ENCODE results near the gene ASB4.

Gene ASB4

GRCh38 chr7:95584769-95585425, 99.2 kb downstream of the ASB4 start:
- Histone ChIP-seq H3K36me3 (ENCODE audit: low read length) (no peaks in the 10 kb centered on the region), H3K27me3 (ENCODE audit: low read length) (no peaks in the 10 kb centered on the region), H3K9ac (ENCODE audit: low read length) (no peak overlapping the region), H3F3A (ENCODE audit: insufficient read depth) (no peaks in the 10 kb centered on the region), H3K4me2 (ENCODE audit: low read depth, low read length, poor library complexity, severe bottlenecking) (no peak overlapping the region), H2AFZ (ENCODE audit: low read depth, low read length, severe bottlenecking) (no peak overlapping the region), H3K9me2 (replicated peaks; ENCODE audit: insufficient read depth, low read length) (no peaks in the 10 kb centered on the region), H3K27ac (ENCODE audit: low read depth, low read length) (no peak overlapping the region), H3K79me2 (ENCODE audit: insufficient read depth, low read length) (no peaks in the 10 kb centered on the region), H4K20me1 (ENCODE audit: low read depth, low read length) (no peaks in the 10 kb centered on the region), H3K4me3 (ENCODE audit: insufficient read depth, low read length, poor library complexity, severe bottlenecking) (no peak overlapping the region), H3K9me3 (ENCODE audit: insufficient read depth, low read length) (no peaks in the 10 kb centered on the region)
- no peak for TF ChIP-seq EZH2phosphoT487 (conservative IDR thresholded peaks at IDR 0.05; ENCODE audit: low read length)
- TF ChIP-seq, protein P1, sequence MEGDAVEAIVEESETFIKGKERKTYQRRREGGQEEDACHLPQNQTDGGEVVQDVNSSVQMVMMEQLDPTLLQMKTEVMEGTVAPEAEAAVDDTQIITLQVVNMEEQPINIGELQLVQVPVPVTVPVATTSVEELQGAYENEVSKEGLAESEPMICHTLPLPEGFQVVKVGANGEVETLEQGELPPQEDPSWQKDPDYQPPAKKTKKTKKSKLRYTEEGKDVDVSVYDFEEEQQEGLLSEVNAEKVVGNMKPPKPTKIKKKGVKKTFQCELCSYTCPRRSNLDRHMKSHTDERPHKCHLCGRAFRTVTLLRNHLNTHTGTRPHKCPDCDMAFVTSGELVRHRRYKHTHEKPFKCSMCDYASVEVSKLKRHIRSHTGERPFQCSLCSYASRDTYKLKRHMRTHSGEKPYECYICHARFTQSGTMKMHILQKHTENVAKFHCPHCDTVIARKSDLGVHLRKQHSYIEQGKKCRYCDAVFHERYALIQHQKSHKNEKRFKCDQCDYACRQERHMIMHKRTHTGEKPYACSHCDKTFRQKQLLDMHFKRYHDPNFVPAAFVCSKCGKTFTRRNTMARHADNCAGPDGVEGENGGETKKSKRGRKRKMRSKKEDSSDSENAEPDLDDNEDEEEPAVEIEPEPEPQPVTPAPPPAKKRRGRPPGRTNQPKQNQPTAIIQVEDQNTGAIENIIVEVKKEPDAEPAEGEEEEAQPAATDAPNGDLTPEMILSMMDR (IDR thresholded peaks at IDR 0.05; ENCODE audit: insufficient read depth, low read length, poor library complexity, severe bottlenecking) = no peak

DNA sequence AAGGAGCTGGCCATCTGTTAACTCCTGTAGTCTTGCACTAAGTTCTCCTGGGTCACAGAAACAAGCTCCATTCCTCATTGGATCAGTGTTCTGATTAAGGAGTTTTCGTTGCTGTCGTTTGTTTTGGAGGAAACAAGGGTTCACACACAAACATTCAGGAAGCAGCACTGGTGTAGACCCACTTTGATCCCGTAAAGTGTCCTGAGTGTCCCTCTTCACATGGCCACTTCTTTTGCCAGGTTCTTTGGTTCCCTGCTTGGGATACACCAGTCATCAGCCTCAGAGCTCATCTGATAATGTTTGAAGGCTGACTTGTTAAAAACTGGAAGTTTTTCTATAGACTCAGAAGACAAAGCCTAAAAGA, 99.7 kb downstream of the ASB4 start:
- no peaks in the 10 kb centered on the region for H3K9me3 ChIP-seq (ENCODE audit: insufficient read depth, low read length)
- H3K9me2 ChIP-seq (replicated peaks; ENCODE audit: insufficient read depth, low read length) = no peaks in the 10 kb centered on the region
- no peak for TF ChIP-seq EZH2phosphoT487 (conservative IDR thresholded peaks at IDR 0.05; ENCODE audit: low read length)
- H2AFZ ChIP-seq (ENCODE audit: low read depth, low read length, severe bottlenecking) = no peak overlapping the region
- H3K79me2 ChIP-seq (ENCODE audit: insufficient read depth, low read length) = no peaks in the 10 kb centered on the region
- no peaks in the 10 kb centered on the region for H3K27me3 ChIP-seq (ENCODE audit: low read length)
- H3K4me2 ChIP-seq (ENCODE audit: low read depth, low read length, poor library complexity, severe bottlenecking) = no peak overlapping the region
- no peaks in the 10 kb centered on the region for H3F3A ChIP-seq (ENCODE audit: insufficient read depth)
- no peak overlapping the region for H3K9ac ChIP-seq (ENCODE audit: low read length)
- no peak overlapping the region for H3K27ac ChIP-seq (ENCODE audit: low read depth, low read length)
- H3K36me3 ChIP-seq (ENCODE audit: low read length) = no peaks in the 10 kb centered on the region
- H4K20me1 ChIP-seq (ENCODE audit: low read depth, low read length) = no peaks in the 10 kb centered on the region
- H3K4me3 ChIP-seq (ENCODE audit: insufficient read depth, low read length, poor library complexity, severe bottlenecking) = no peak overlapping the region

- TF ChIP-seq, protein P1 (IDR thresholded peaks at IDR 0.05; ENCODE audit: insufficient read depth, low read length, poor library complexity, severe bottlenecking) = no peak
- TF ChIP-seq EZH2phosphoT487 (conservative IDR thresholded peaks at IDR 0.05; ENCODE audit: low read length) = no peak
These were observed 101.2 kb downstream of the ASB4 start for GRCh38 chr7:95586951-95587301.

DNA sequence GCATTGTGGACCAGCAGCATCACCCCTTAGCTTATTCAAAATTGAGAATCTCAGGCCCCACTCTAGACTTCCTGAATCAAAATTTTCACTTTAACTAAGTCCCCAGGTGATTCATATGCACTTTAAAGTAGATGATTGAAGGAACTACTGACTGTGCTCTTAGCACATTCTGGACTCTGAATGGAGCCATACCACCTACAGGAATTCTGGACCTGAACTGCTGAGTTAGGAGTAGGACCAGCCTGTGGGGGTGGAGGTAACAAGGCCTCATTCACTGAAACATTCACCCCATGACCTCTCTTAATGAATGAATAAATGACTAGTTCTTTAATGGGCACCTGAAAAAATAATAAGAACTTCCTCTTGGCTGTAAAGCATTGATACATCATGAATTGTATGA, 103.3 kb downstream of the ASB4 start:
- Histone ChIP-seq H3K4me2 (ENCODE audit: low read depth, low read length, poor library complexity, severe bottlenecking) (no peak overlapping the region), H3K36me3 (ENCODE audit: low read length) (no peaks in the 10 kb centered on the region), H2AFZ (ENCODE audit: low read depth, low read length, severe bottlenecking) (no peak overlapping the region), H3K9ac (ENCODE audit: low read length) (no peak overlapping the region), H3F3A (ENCODE audit: insufficient read depth) (no peaks in the 10 kb centered on the region), H3K79me2 (ENCODE audit: insufficient read depth, low read length) (no peaks in the 10 kb centered on the region), H3K4me3 (ENCODE audit: insufficient read depth, low read length, poor library complexity, severe bottlenecking) (no peak overlapping the region), H3K27me3 (ENCODE audit: low read length) (no peaks in the 10 kb centered on the region), H3K9me3 (ENCODE audit: insufficient read depth, low read length) (no peaks in the 10 kb centered on the region), H3K9me2 (replicated peaks; ENCODE audit: insufficient read depth, low read length) (no peaks in the 10 kb centered on the region), H3K27ac (ENCODE audit: low read depth, low read length) (no peak overlapping the region), H4K20me1 (ENCODE audit: low read depth, low read length) (no peaks in the 10 kb centered on the region)
- TF ChIP-seq EZH2phosphoT487 (conservative IDR thresholded peaks at IDR 0.05; ENCODE audit: low read length) = no peak
- TF ChIP-seq, protein P1 (IDR thresholded peaks at IDR 0.05; ENCODE audit: insufficient read depth, low read length, poor library complexity, severe bottlenecking) = no peak

More at GRCh38 chr7:95586951-95587301, 101.2 kb downstream of the ASB4 start:
- no peaks in the 10 kb centered on the region for H4K20me1 ChIP-seq (ENCODE audit: low read depth, low read length)
- H3K4me2 ChIP-seq (ENCODE audit: low read depth, low read length, poor library complexity, severe bottlenecking) = no peak overlapping the region
- no peak overlapping the region for H2AFZ ChIP-seq (ENCODE audit: low read depth, low read length, severe bottlenecking)
- no peak overlapping the region for H3K9ac ChIP-seq (ENCODE audit: low read length)
- H3K9me3 ChIP-seq (ENCODE audit: insufficient read depth, low read length) = no peaks in the 10 kb centered on the region
- no peaks in the 10 kb centered on the region for H3F3A ChIP-seq (ENCODE audit: insufficient read depth)
- no peaks in the 10 kb centered on the region for H3K27me3 ChIP-seq (ENCODE audit: low read length)
- H3K27ac ChIP-seq (ENCODE audit: low read depth, low read length) = no peak overlapping the region
- H3K9me2 ChIP-seq (replicated peaks; ENCODE audit: insufficient read depth, low read length) = no peaks in the 10 kb centered on the region
- H3K4me3 ChIP-seq (ENCODE audit: insufficient read depth, low read length, poor library complexity, severe bottlenecking) = no peak overlapping the region
- no peaks in the 10 kb centered on the region for H3K79me2 ChIP-seq (ENCODE audit: insufficient read depth, low read length)
- H3K36me3 ChIP-seq (ENCODE audit: low read length) = no peaks in the 10 kb centered on the region
